ENCODE results near the gene NAV2.
A peak's percentile ranks its signal among the peaks of the same experiment; 100 is the strongest.

NAV2 gene

DNA sequence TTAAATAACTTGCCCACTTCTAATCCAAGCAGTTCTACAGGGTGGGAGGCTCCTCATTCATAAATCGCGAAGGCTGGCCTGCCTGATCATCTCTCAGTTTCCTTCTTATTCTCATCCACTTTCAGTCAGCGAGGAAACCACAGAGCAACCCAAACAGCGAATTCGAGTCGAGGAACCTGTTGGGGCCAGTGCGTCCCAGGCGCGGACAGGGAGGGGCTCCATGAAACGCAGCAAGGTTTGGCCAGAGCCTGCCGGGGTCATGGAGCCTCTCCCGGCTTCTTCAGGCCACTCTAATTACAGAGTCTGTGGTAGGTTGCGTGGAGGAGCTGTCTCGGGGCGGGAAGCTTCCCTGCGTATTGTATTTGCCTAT, 741 bp upstream of the NAV2 start:
- Histone ChIP-seq H3K23ac (ENCODE audit: low read length) (no peak overlapping the region), H3K79me1 (ENCODE audit: low read length) (peaks cover 8% of the 10 kb centered on the region), H3K27me3 (ENCODE audit: insufficient read depth, low read length) (peaks cover 16% of the 10 kb centered on the region), H4K8ac (ENCODE audit: low read depth, low read length) (no peak overlapping the region), H3K27ac (ENCODE audit: low read depth, low read length) (peak overlapping the region; percentile 85), H3K4me1 (ENCODE audit: control insufficient read depth in 1 of 2, insufficient read depth in 2 of 2, low read length in 2 of 2) (peaks cover 20 to 31% of the 10 kb centered on the region in 2 experiments), H3K4ac (ENCODE audit: low read depth, low read length) (no peak overlapping the region), H2BK120ac (ENCODE audit: insufficient read depth, low read length, poor library complexity) (peak overlapping the region; percentile 80), H3K9ac (ENCODE audit: low read length) (no peak overlapping the region), H2AFZ (ENCODE audit: insufficient read depth, low read length, poor library complexity) (peak overlapping the region; percentile 81), H3K9me3 (ENCODE audit: insufficient read depth, low read depth, low read length) (peaks cover 6% of the 10 kb centered on the region), H3K79me2 (ENCODE audit: control insufficient read depth, insufficient read depth, low read length, poor library complexity) (no peaks in the 10 kb centered on the region), H2BK5ac (ENCODE audit: low read depth, low read length, poor library complexity) (no peak overlapping the region), H3K4me2 (ENCODE audit: low read length) (peak overlapping the region; percentile 91), H3K36me3 (ENCODE audit: control insufficient read depth in 1 of 2, insufficient read depth in 2 of 2, low read length in 2 of 2) (no peaks in the 10 kb centered on the region), H3K14ac (ENCODE audit: low read length) (no peak overlapping the region), H4K91ac (ENCODE audit: low read depth, low read length) (peak overlapping the region; percentile 65), H4K12ac (ENCODE audit: low read depth, low read length) (no peak overlapping the region), H3K4me3 (ENCODE audit: low read depth, low read length) (no peak overlapping the region), H3K18ac (ENCODE audit: low read length) (no peak overlapping the region), H2AK5ac (ENCODE audit: low read length) (no peak overlapping the region), H2BK12ac (ENCODE audit: low read length) (no peak overlapping the region)
- DNase-seq, result no peak
- WGBS (ENCODE audit: extremely low coverage, insufficient coverage, insufficient read length), result no CpG with 5 or more reads among the region's 16 CpGs

DNA sequence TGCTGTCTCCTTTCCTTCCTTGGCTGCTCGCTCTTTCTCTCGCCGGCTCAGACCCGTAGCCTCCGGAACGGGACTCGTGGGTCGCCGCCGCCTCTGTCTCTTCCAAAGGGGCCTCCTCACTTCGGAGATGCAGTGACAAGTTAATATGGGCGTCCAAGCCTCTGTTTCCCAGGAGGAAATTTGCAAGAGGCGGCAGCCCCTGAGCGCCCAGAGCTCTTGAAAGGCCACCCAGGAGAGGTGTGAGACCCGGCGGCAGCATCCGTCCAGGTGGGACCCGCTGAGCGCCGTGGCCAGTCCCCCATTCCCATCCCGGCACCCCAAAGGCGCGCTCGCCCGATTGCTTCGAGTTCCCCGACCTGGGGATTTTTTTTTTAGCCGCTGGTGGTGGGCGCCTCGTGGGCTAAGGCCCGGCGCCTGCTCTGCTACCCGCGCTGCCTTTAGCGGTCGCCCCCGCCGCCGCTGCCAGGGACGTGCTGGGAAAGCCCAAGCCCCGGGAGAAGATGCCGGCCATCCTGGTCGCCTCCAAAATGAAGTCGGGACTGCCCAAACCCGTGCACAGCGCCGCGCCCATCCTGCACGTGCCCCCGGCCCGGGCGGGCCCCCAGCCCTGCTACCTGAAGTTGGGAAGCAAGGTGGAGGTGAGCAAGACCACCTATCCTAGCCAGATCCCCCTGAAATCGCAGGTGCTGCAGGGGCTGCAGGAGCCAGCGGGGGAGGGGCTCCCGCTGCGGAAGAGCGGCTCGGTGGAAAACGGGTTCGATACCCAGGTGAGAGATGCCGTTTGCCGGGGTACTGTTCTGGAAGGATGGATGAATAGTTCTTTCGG, 772 bp downstream of the NAV2 start:
- Histone ChIP-seq H4K8ac (ENCODE audit: low read depth, low read length) (no peak overlapping the region), H3K4me1 (ENCODE audit: control insufficient read depth in 1 of 2, insufficient read depth in 2 of 2, low read length in 2 of 2) (peaks cover 20 to 31% of the 10 kb centered on the region in 2 experiments), H3K14ac (ENCODE audit: low read length) (no peak overlapping the region), H3K27me3 (ENCODE audit: insufficient read depth, low read length) (peaks cover 16% of the 10 kb centered on the region), H3K18ac (ENCODE audit: low read length) (no peak overlapping the region), H3K79me1 (ENCODE audit: low read length) (peaks cover 8% of the 10 kb centered on the region), H2BK5ac (ENCODE audit: low read depth, low read length, poor library complexity) (no peak overlapping the region), H3K9me3 (ENCODE audit: insufficient read depth, low read depth, low read length) (peaks cover 6% of the 10 kb centered on the region), H4K12ac (ENCODE audit: low read depth, low read length) (no peak overlapping the region), H2BK12ac (ENCODE audit: low read length) (no peak overlapping the region), H3K4me2 (ENCODE audit: low read length) (peak overlapping the region; percentile 91), H2AK5ac (ENCODE audit: low read length) (no peak overlapping the region), H3K36me3 (ENCODE audit: control insufficient read depth in 1 of 2, insufficient read depth in 2 of 2, low read length in 2 of 2) (no peaks in the 10 kb centered on the region), H3K4ac (ENCODE audit: low read depth, low read length) (no peak overlapping the region), H3K23ac (ENCODE audit: low read length) (no peak overlapping the region), H3K4me3 (ENCODE audit: low read depth, low read length) (peak overlapping the region; percentile 61), H4K91ac (ENCODE audit: low read depth, low read length) (peak overlapping the region; percentile 19), H3K9ac (ENCODE audit: low read length) (no peak overlapping the region), H3K79me2 (ENCODE audit: control insufficient read depth, insufficient read depth, low read length, poor library complexity) (no peaks in the 10 kb centered on the region), H2AFZ (ENCODE audit: insufficient read depth, low read length, poor library complexity) (peak overlapping the region; percentile 37), H3K27ac (ENCODE audit: low read depth, low read length) (no peak overlapping the region), H2BK120ac (ENCODE audit: insufficient read depth, low read length, poor library complexity) (no peak overlapping the region)
- no CpG with 5 or more reads among the region's 63 CpGs for WGBS (ENCODE audit: extremely low coverage, insufficient coverage, insufficient read length)
- DNase-seq, result peak; percentile 11 to 41

DNA sequence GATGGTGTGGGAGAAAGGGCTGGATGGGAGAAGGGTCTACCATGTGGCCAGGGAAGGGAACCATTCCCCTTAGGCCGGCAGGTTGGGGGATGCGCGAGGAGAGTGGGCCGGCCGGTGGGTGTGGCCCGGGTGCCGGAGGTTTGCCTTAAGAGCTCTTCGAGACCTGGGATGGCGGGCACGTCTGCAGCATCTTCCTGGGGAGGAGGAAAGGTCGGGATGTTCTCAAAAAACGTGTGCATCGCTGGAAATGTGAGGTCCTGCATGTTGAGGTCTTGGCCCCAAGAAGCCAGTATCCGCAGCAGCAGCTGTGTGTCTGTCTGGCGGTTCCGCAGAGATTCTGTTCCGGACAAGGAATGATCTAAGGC, 1.4 kb downstream of the NAV2 start:
- H2AFZ ChIP-seq (ENCODE audit: insufficient read depth, low read length, poor library complexity), result no peak overlapping the region
- H3K9me3 ChIP-seq (ENCODE audit: insufficient read depth, low read depth, low read length), result peaks cover 6% of the 10 kb centered on the region
- H3K27ac ChIP-seq (ENCODE audit: low read depth, low read length), result no peak overlapping the region
- H3K4me1 ChIP-seq (ENCODE audit: control insufficient read depth in 1 of 2, insufficient read depth in 2 of 2, low read length in 2 of 2), result peaks cover 20 to 31% of the 10 kb centered on the region in 2 experiments
- H3K4me3 ChIP-seq (ENCODE audit: low read depth, low read length), result peak overlapping the region; percentile 61
- no peak overlapping the region for H2AK5ac ChIP-seq (ENCODE audit: low read length)
- H2BK12ac ChIP-seq (ENCODE audit: low read length), result no peak overlapping the region
- no peak overlapping the region for H3K23ac ChIP-seq (ENCODE audit: low read length)
- H3K4ac ChIP-seq (ENCODE audit: low read depth, low read length), result no peak overlapping the region
- peaks cover 16% of the 10 kb centered on the region for H3K27me3 ChIP-seq (ENCODE audit: insufficient read depth, low read length)
- H3K79me1 ChIP-seq (ENCODE audit: low read length), result peaks cover 8% of the 10 kb centered on the region
- peak in 1 of 2 donors; percentile 9 for DNase-seq
- H3K36me3 ChIP-seq (ENCODE audit: control insufficient read depth in 1 of 2, insufficient read depth in 2 of 2, low read length in 2 of 2), result no peaks in the 10 kb centered on the region
- no peak overlapping the region for H4K91ac ChIP-seq (ENCODE audit: low read depth, low read length)
- peak overlapping the region; percentile 91 for H3K4me2 ChIP-seq (ENCODE audit: low read length)
- no peak overlapping the region for H4K8ac ChIP-seq (ENCODE audit: low read depth, low read length)
- no peak overlapping the region for H3K14ac ChIP-seq (ENCODE audit: low read length)
- no CpG with 5 or more reads among the region's 17 CpGs for WGBS (ENCODE audit: extremely low coverage, insufficient coverage, insufficient read length)
- no peak overlapping the region for H4K12ac ChIP-seq (ENCODE audit: low read depth, low read length)
- H2BK5ac ChIP-seq (ENCODE audit: low read depth, low read length, poor library complexity), result no peak overlapping the region
- H3K9ac ChIP-seq (ENCODE audit: low read length), result no peak overlapping the region
- H3K18ac ChIP-seq (ENCODE audit: low read length), result no peak overlapping the region
- H3K79me2 ChIP-seq (ENCODE audit: control insufficient read depth, insufficient read depth, low read length, poor library complexity), result no peaks in the 10 kb centered on the region
- no peak overlapping the region for H2BK120ac ChIP-seq (ENCODE audit: insufficient read depth, low read length, poor library complexity)

DNA sequence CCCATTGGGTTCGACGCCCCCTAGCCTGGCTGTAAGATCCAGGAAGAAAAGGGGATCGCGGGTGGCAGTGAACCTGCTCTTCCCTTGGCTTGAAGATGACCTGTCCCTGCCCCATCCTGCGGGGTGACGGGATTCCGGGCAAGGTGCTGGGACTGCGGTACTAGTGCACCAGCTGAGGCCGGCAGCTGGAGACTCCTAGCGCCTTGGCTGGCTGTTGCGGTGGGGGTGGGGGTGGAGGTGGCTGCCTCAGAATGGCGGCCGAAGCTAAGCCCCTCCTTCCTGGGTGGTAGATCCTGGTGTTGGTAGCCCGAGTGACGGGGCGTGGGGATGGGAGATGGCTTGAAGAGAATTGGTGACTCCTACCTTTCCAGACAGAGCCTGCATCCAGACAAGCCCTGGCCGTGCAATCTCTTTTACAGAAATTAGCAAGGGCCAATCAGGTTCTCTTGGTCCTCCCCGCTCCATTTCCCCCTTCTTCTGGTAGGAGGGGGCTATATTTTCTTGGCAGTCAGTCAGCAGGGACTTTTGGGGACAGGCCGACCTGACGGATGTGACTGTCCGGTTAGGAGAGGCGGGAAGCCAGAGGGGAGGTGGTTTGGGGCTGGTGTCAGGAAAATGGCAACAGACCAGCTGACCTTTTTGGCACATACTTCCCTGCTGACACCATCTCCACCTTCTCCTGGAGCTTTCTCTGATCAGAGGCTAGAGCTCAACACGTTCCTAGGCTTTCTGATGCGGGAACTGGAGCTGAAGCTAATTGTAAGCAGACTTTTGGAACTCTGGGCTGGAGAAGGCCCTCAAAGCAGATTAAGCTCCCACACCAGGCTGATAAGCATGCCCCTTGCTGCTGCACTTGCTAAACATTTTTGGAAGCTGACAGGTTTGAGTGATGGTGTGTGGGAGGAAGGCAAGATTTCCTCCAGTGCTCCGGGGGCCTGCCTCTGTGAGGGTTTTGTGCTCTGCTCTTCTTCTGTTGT, 2.0 kb downstream of the NAV2 start:
- H2AK5ac ChIP-seq (ENCODE audit: low read length), result no peak overlapping the region
- peak; percentile 60 to 61 for DNase-seq
- WGBS (ENCODE audit: extremely low coverage, insufficient coverage, insufficient read length), result no CpG with 5 or more reads among the region's 25 CpGs

More for the DNA sequence above, 2.0 kb downstream of the NAV2 start:
- peaks cover 6% of the 10 kb centered on the region for H3K9me3 ChIP-seq (ENCODE audit: insufficient read depth, low read depth, low read length)
- H3K4me2 ChIP-seq (ENCODE audit: low read length), result peak overlapping the region; percentile 91
- no peak overlapping the region for H3K18ac ChIP-seq (ENCODE audit: low read length)
- no peak overlapping the region for H2BK5ac ChIP-seq (ENCODE audit: low read depth, low read length, poor library complexity)
- H4K91ac ChIP-seq (ENCODE audit: low read depth, low read length), result no peak overlapping the region
- H2AFZ ChIP-seq (ENCODE audit: insufficient read depth, low read length, poor library complexity), result peak overlapping the region; percentile 32
- H3K14ac ChIP-seq (ENCODE audit: low read length), result no peak overlapping the region
- H3K4me3 ChIP-seq (ENCODE audit: low read depth, low read length), result peak overlapping the region; percentile 57
- H3K23ac ChIP-seq (ENCODE audit: low read length), result no peak overlapping the region
- H3K4ac ChIP-seq (ENCODE audit: low read depth, low read length), result no peak overlapping the region
- no peak overlapping the region for H2BK12ac ChIP-seq (ENCODE audit: low read length)
- H2BK120ac ChIP-seq (ENCODE audit: insufficient read depth, low read length, poor library complexity), result no peak overlapping the region
- H4K8ac ChIP-seq (ENCODE audit: low read depth, low read length), result no peak overlapping the region
- no peak overlapping the region for H4K12ac ChIP-seq (ENCODE audit: low read depth, low read length)
- H3K4me1 ChIP-seq (ENCODE audit: control insufficient read depth in 1 of 2, insufficient read depth in 2 of 2, low read length in 2 of 2), result peaks cover 20 to 31% of the 10 kb centered on the region in 2 experiments
- no peak overlapping the region for H3K27ac ChIP-seq (ENCODE audit: low read depth, low read length)
- no peaks in the 10 kb centered on the region for H3K36me3 ChIP-seq (ENCODE audit: control insufficient read depth in 1 of 2, insufficient read depth in 2 of 2, low read length in 2 of 2)
- no peak overlapping the region for H3K9ac ChIP-seq (ENCODE audit: low read length)
- H3K27me3 ChIP-seq (ENCODE audit: insufficient read depth, low read length), result peaks cover 16% of the 10 kb centered on the region
- peaks cover 8% of the 10 kb centered on the region for H3K79me1 ChIP-seq (ENCODE audit: low read length)
- no peaks in the 10 kb centered on the region for H3K79me2 ChIP-seq (ENCODE audit: control insufficient read depth, insufficient read depth, low read length, poor library complexity)

All from trophoblast cell (in vitro differentiated cells and primary cell).